HG03571 (cell line): ENCODE results near the gene CYP46A1.

ENCODE experiments used
- ATAC-seq: cut with Tn5 transposase; IDR thresholded peaks from one replicate; pipeline ENCODE4 v1.9.1; 2021; ENCODE audit not compliant: unreplicated experiment

The CYP46A1 gene

DNA sequence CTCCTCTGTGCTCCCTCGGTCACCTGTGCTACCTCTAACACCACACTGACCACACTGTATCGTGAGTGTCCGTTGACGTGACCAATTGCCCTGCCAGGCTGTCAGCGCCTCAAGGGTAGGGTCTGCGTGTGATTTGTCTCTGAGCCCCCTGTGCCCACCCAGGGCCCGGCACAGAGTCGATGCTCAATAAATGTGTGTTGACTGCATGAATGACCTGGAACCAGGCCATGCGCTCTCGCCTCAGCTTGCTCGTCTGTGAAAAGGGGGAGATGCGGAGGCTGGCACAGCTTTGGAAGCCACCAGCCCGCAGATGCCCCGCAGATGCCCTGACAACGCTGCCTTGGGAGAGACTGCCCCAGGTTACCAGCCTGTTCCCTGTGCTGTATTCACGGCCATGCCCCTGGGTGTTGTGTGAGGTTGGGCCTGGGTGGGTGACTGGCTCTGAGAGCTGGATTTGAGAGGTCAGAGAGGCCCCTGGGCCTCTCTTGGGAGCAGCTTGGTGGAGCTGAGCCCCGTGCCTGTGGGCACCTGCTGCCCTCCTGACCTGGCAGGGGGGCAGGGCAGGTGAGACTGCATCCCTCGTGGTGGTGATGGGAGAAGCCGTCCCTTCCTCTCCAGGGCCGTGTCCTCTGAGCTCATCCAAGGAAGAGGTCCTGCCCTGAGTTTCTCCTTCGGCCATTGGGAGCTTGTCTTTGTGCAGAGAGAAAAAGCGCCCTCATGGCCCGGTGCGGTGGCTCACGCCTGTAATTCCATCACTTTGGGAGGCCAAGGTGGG, 43.2 kb downstream of the CYP46A1 start:
- ATAC-seq, result no peak

DNA sequence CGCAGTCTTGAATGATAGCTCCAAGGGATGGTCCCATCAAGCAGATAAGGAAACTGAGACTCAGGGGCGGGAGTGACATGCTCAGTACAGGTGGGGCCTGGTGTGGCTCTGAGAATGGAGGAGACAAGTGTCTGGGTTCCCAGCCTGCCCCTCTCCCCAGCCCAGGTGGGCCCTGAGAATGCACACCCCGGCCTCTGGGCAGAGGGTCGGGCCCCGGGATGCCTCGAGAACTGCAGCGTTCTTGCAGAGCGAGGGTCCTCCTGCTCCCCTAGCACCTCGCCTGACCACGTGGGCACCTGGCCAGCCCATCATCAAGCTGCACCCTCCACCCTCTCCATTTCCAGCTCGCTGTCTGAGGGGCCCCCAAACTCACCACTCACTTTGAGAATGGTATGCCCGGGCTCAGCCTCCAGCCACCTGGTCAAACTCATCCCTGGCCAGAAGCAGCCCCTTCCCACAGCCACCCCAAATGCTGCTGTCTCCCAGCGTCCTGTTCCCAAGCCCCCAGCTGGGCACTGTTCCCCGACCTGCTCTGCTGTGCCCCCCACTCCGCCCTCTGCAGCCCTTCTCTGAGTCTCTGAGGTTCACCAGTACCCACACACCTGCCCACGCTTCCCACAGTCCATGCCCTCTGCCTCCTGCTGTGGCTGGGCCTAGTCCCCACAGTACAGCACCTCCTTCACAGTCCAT, 44.3 kb downstream of the CYP46A1 start:
- ATAC-seq, result no peak

DNA sequence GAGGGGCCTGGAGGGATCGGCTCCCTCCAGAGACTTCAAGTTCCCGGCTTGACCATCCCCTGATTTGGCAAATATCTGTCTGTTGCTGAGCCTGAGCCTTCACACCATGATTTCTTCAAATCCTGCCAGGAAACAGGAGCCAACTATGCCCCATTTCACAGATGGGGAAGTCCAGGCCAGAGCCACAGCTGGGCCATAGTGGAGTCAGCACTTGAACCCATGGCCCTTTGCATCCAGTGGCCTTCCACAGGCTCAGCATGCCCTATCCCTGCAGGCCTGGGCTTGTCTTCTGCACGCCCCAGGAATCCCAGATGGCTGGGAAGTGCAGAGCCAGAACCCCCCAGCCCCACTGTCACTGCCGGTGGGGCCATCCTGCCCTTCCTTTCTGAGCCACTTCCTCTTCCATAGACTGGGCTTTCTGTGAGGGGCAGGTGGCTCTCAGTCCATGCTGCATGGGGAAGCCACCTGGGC, 44.9 kb downstream of the CYP46A1 start:
- ATAC-seq, result no peak

DNA sequence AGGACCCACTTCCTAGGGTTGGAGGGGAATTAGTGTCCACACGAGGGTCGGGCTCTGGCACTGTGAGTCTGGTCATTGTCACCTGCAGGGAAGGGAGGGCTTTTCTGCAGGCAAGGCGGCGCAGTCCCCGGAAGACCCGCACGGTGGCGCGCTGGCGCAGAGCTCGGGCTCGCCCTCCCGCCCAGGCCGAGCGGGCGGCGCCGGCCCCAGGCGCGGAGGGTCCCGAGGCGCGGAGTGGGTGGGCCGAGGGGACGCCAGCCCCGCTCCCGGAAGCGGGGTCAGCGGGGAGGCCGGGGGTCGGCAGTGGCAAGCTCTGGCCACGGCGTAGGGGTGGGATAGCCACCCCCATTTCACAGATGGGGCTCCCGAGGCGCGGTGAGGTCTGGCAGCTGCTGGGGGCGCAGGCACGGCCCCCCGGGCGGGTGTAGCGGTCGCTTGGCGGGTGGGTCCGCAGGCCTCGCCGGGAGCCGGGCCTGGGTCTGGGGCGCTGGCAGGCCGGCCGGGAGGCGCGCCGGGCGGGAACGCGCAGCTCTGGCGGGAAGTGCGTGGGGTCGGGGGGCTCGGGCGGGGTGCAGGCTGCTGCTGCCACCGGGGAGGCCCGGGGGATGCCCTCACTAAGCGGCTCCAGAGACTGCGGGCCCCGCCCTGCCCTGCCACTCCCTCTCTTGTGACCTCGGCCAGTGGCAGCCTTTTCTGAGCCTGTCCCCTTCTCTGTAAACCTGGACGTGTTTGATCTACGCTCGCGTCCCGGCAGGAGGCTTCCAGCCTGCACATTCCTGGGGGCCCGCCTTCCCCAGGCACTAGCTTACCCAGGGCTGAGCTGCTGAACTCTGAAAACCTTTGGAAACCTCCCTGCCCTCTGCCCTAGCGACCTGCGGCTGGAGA, 46.1 kb downstream of the CYP46A1 start:
- ATAC-seq, result no peak

DNA sequence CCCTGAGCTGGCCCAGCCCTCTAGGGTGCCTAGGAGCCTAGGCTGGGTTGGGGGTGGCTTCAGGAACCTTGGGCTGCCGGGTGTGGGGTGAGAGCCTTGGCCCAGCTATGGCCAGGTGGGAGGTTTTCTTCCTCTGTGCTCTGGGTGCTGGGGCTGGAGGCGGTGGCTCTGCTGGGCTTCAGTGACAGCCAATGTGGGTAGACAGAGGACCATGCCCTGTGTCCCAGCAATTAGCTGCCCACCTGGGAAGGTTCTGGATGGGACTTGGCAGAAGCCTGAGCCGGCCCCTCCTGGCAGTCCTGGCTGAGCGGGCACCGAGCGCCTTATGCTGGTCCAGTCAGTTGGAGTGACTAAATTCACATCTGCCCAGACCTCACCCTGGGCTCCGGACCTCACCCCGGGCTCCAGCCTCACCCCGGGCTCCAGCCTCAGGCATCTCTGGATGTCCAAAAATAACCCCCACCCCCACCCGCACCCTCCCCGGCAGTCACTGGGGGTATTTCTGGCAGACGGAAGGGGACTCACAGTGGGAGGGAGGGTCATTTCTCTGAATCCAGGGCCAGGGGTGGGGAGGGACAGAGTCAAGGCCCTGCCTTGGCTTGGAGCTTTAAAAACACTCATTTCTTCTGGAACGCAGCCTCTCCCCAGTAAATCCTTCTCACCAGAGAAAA, 46.9 kb downstream of the CYP46A1 start:
- ATAC-seq, result no peak

DNA sequence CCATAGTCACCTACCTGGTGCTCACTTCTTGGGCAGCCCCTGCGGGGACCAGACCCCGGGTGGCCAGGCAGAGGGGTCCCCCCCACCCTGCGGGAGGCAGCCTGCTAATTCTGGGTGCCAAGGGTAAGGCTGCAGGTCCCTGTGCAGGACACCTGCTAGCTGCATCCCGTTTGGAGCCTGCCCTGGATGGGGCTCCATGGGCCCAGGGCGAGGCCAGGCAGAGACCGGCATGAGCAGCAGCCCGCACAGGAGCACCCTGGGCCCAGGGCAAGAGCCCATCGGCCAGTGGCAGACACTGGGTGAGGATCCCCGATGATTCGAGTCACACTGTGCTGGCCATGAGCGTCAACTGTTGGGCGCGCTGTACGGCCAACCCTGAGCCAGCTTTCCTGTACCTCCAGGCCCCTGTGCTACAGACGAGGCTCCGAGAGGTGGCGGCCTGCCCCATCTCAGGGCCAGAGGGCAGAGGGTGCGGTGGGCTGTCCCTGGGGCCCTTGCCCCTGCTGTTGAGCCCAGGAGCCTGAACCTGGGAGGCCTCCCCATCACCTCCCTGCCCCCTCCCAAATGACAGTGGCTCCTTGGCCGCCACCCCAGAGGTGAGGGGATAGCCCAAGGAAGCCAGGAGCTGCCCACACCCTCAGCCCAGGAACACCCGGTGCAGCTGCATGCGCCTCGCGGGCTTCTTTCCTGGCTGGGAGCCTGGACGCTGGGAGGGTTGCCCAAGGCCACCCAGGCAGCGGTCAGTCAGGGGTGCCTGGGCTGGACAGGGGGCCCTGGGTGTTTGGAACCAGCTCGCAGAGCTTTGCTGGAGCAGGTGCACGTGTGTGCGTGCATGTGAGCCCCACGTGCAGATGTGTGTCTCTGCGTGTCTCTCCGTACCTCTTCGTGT, 47.7 kb downstream of the CYP46A1 start:
- no peak for ATAC-seq

DNA sequence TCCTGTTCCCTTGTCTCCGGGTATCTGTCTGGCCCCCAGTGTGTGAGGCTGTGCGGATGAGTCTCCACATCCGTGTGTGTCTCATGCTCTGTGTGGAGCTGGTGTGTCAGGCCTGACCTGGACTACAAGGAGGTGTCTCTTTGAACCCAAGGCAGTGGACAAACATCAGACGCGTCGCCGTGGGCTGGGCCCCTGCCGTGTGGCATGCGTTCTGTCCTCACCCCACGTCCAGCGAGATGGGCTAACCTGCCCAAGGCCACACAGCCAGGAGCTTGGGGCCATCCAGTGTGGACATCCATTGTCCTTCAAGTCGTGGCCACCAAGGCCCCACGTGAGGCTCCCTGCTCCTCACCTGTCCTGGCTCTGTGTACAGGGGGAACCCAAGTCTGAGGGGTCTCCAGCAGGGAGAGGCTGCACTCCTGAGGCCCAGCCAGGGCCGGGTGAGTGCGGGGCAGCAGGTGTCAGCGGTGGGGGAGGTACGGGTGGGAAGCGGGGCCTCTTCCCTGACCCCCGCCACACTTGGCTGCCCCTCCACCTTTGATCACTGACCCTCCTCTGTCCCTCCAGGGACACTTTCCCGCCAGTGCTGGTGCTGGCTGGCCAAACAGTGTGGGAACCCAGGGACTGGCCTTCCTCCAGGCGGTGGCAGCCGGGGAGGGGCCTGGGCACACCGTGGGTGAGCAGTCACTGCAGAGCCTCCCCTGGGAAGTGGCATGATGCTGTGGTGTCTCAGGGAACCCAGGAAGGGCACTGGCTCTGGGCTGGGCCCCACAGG, 48.5 kb downstream of the CYP46A1 start:
- no peak for ATAC-seq

DNA sequence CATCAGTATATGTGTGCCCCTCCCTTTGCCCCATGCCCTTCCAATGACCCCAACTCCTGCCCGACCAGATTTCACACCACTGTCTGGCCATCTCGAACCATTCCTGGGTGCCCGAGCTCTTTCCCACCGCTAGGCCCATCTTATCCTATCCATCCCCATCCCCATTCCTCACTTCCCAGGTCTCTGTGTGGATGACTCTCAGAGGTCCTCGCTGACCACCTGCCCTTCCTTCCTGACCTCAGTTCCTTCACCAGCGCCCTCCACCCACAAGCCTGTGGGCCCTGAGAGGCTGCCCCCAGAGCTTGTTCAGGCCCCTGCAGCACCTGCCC, 49.1 kb downstream of the CYP46A1 start:
- no peak for ATAC-seq

DNA sequence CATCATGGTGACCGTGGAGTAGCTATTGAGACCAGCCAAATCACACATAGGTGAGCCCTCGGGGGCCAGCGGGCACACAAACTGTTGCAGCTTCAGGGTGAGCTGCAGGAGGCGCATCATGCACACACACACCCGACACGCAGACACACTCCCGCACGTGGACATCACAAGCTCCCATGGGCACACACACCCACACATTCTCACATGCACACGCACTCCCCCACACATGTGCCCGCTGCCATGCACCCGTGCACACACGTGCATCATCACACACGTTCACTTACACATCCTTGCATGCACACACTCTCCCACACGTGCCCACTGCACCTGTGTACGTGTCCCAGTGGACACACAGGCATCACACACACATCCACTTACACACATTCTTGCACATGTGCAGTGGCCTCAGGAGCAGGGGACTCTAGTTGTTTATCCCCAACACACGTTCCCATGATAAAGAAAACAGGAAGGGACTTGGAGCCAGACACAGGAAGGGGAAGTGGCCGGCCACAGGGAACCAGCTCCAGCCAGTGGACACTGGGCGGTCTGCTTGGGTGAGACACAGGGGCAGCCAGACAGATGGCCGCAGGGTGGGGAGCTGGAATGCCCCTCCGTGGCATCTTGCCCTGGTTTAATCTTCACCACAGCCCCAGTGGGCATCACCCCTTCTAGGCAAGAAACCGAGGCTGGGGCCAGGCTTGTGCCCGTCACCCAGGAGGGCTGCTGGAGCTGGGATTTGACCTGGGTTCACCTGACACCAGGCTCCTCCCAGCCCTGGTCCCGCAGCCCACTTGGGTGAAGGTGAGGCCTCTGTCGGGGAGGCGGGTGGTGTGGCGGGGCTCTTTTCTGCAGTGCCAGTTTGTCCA, 49.7 kb downstream of the CYP46A1 start:
- ATAC-seq, result no peak

DNA sequence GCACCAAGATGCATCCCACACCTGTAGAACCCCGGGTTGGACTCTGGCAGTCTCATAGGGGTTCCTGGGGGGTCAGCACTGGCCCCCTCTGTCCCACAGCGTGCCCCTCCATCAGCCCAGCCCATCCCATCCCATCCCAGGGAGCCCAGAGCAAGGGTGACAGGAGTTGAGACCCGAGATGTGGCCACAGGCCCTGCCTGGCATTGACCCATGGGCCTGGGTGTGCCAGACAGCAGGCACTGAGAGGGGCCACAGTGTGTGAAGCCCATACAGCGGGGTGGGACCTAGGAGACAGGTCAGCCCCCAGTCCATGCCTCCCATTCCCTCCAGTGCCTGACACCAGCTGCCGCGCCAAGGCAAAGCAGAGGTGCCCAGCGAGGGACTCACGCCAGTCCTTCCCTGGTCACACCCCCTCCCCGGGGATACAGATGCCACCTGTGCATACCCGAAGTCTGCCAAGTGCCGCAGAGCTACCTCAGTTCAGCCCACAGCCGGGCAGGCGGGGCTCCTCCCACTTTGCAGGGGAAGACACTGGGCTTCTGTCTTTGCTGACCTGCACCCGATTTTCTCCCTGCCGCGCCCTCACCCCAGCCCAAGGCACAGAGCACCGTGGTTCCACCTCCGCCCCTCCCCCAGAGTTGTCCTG, 50.4 kb downstream of the CYP46A1 start:
- no peak for ATAC-seq

DNA sequence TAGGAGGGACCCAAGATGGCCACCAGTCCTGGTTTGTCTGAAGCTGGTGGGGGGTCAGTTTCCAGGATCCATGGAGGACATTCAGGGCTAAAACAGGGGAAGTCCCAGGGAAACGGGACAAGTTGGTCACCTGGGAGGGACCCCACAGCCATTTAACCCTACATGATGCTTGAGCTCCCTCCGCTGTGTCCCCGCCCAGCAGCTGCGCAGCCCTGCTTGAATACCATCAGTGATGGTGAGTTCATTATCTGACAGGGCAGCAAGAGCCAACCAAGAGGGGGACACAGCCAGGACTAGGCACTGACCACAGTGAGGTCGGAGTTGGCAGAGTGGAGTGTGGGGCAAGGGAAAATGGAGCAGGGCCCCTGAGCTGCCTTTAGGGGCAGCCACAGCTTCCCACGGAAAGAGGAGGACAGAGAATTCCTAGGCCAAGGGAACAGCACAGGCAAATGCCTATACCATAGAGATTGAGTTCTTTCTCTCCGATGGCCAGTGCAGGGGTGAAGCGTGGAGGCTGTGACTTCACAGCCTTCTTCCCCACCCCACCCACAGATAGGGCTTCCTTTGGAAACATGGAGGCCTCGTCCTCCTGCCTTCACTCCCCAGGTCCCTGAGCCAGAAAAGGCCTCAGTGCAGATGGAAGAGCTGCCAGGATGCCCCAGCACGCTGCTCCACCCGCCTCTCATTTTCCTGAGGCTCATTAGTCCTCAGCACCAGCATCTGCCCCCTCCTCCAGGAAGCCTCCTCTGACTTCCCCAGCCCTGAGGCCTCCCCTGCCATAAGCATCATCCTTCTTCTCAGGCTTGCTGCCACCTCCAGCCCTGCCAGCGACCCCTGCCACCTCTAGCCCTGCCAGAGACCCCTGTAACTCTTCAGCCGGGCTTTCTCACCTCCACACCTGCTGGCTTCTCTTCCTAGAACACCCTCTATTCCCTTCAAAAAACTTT, 51.4 kb downstream of the CYP46A1 start:
- no peak for ATAC-seq

DNA sequence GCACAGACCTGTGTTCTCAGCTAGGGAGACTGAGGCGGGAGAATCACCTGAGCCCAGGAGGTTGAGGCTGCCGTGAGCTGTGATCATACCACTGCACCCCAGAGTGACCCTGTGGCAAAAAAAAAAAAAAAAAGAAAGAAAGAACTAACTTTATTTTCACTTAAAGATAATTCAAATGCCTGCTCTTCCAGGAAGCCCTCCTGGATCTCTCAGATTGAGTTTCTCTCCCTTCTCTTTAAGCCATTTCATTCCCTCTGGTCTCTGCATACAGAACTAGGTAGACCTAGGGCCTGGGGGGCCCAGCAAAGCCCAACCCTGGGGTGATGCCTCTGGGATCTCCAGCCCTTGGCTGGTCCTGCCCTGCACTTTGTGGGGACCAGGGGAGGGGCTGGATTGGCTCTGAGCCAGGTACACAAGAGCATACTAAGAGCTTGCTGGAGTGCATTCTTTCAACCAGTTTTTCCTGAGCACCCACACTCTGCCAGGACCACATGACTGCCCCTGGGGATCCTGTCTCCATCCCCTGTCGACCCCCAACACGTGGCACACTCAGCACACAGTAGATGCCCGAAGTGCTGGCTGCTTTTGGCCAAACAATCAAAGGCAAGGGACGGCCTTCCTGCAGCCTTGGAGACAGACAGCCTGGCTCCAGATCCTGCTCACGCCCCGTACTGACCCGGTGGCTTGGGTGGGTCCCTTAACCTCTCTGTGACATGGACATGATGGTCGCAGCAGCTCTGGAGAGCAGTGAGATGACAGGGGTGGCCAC, 52.7 kb downstream of the CYP46A1 start:
- no peak for ATAC-seq

DNA sequence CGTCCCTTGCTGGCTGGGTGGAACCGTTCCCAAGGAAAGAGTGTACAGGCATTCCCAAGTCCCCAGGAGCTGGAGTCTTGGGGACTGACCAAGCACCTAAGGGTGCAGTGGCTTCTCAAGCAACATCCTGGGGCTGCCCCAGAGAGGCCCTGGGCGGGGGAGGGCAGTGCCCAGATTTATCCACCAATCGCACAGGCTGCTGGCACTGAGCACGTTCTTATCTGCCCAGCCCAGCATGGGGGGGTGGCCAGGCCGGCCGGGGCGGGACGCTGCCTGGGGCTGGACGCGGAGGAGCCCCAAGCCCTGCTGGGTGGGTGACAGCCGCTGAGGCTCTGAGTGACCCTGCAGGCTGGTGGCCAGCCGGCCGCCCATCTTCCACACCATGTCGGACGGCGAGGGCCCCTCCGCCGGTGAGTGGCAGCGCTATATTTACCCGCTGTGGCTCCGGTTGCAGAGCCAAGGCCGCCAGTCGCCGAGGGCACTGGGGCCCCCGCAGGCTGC, 53.4 kb downstream of the CYP46A1 start:
- no peak for ATAC-seq

DNA sequence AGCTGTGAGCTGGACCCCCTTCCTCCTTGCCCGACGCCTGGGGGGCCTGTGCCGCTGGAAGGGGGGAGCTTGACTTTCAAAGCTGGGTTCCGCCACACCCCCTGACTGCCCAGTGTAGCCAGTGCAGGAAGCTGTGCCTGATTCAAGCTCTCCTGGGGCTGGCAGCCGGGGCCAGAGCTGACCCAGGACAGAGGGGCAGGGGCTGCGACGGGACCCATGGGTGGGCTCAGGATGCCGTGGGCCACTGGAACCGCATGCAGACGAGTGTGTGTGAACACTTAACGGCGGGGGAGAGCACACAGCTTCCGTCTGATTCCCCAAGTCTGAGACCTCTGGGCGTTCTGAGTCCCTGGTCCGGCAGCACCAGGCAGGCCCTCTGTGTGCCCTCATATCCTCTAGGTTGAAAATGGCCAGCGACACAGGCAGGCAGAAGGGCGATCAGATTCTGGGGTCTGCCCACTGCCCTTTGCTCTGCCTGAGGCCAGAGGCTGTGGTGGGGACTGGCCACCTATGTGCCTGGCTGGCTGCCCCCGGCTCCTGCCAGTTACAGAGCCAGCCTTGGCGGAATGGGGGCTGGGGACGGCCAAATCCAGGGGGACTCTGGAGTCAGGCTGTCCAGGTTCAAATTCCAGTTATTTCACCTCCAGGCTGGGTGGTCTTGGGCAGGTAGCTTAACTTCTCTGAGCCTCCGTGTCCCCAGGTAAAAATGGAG, 54.0 kb downstream of the CYP46A1 start:
- no peak for ATAC-seq

DNA sequence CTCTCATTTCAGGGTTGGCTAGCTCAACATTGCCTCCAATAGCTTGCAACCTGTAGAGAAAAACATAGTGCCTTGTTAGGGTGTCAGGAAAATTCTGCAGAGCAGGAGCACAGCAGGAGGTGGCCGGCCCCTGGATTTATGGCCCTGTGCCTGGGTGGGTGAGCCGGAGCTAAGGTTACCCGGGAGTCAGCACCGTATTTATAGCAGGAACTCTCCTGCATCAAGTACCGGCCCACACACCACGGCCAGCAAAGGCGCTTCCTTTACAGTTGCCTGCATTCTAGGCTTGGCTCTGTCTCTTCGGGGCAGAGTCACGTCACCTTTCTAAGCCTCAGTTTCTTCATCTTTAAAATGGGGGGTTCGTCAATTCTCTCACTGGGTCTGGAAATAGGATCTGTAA, 56.3 kb downstream of the CYP46A1 start:
- no peak for ATAC-seq
